ENCODE results near the gene KCP. TPM values are rescaled to one million over a fixed set of nuclear protein-coding genes. Genes with fewer than 3 reads are reported as not detected.

KCP gene
- total RNA-seq, 1 experiment from 2014 or later: 1.6 TPM

DNA sequence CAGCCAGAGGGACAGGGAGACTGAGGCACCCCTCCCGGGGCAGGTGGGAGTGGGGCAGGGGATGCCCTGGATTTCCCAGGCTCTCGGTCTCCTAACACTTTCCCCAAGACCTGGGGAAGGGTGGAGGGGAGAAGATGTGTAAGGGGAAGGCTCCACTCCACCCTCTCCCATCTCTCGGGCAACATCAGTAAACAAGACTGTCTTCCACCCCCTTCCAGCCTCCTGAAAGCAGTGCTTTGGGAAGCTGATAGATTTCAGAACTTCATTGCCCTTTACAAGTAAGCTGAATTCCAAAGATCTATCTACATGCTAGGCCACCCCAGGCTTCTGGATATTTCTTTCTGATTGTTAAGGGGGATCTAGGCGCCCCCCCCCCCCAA lies 76.6 kb downstream of the KCP start:
- intact Hi-C loops (cut with micrococcal nuclease): no loop called here
- no peak for ATAC-seq
- no peaks in the 10 kb centered on the region for H4K20me1 ChIP-seq (ENCODE audit: insufficient read depth)
- no peak for DNase-seq (ENCODE audit: low read depth, low spot score)
- H3K4me3 ChIP-seq (replicated peaks in 1 of 2; ENCODE audit: low read depth in 1 of 2, low read length in 2 of 2): no peak overlapping the region
- H3K4me1 ChIP-seq (ENCODE audit: control insufficient read depth in 1 of 2, insufficient read depth in 2 of 2, low read length in 2 of 2): peaks cover 11 to 47% of the 10 kb centered on the region in 2 experiments
- H2AFZ ChIP-seq (ENCODE audit: low read depth, low read length, poor library complexity, severe bottlenecking): no peak overlapping the region
- H3K4me2 ChIP-seq (ENCODE audit: low read length): no peak overlapping the region
- ChIA-PET CTCF (no interaction called here), POLR2A (no interaction called here), RAD21 (ENCODE audit: low non-redundant PET in 1 of 2, low total read pairs in 2 of 2, uncharacterized antibody in 2 of 2, unreplicated experiment in 2 of 2) (no interaction called here)
- H3K9me2 ChIP-seq (ENCODE audit: insufficient read depth): no peaks in the 10 kb centered on the region
- TF ChIP-seq, protein P1, sequence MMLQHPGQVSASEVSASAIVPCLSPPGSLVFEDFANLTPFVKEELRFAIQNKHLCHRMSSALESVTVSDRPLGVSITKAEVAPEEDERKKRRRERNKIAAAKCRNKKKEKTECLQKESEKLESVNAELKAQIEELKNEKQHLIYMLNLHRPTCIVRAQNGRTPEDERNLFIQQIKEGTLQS (IDR thresholded peaks at IDR 0.05): no peak
- TF ChIP-seq POLR2A (IDR thresholded peaks at IDR 0.05; ENCODE audit: borderline replicate concordance, extremely low read depth, insufficient read depth, insufficient read length) (no peak), SP1 (IDR thresholded peaks at IDR 0.05; ENCODE audit: low read depth) (no peak), SIN3A (IDR thresholded peaks at IDR 0.05; ENCODE audit: low read depth) (no peak), EGR1 (IDR thresholded peaks at IDR 0.05; ENCODE audit: low read depth) (no peak), POLR2AphosphoS5 (IDR thresholded peaks at IDR 0.05; ENCODE audit: low read depth, low read length) (no peak), CBX3 (IDR thresholded peaks at IDR 0.05; ENCODE audit: low read depth) (no peak), RAD21 (IDR thresholded peaks at IDR 0.05; ENCODE audit: low read depth) (no peak), EZH2phosphoT487 (IDR thresholded peaks at IDR 0.05; ENCODE audit: borderline replicate concordance) (no peak), ZNF274 (IDR thresholded peaks at IDR 0.05; ENCODE audit: low read depth, low read length) (no peak), JUND (IDR thresholded peaks at IDR 0.05) (no peak), TCF7L2 (IDR thresholded peaks at IDR 0.05; ENCODE audit: borderline replicate concordance, extremely low read depth, insufficient read depth, insufficient read length) (no peak), ZFX (IDR thresholded peaks at IDR 0.05) (no peak), CEBPB (IDR thresholded peaks at IDR 0.05; ENCODE audit: low read depth) (no peak), YY1 (IDR thresholded peaks at IDR 0.05; ENCODE audit: extremely low read depth, insufficient replicate concordance, low read depth, low read length) (no peak)
- TF ChIP-seq, protein P2, sequence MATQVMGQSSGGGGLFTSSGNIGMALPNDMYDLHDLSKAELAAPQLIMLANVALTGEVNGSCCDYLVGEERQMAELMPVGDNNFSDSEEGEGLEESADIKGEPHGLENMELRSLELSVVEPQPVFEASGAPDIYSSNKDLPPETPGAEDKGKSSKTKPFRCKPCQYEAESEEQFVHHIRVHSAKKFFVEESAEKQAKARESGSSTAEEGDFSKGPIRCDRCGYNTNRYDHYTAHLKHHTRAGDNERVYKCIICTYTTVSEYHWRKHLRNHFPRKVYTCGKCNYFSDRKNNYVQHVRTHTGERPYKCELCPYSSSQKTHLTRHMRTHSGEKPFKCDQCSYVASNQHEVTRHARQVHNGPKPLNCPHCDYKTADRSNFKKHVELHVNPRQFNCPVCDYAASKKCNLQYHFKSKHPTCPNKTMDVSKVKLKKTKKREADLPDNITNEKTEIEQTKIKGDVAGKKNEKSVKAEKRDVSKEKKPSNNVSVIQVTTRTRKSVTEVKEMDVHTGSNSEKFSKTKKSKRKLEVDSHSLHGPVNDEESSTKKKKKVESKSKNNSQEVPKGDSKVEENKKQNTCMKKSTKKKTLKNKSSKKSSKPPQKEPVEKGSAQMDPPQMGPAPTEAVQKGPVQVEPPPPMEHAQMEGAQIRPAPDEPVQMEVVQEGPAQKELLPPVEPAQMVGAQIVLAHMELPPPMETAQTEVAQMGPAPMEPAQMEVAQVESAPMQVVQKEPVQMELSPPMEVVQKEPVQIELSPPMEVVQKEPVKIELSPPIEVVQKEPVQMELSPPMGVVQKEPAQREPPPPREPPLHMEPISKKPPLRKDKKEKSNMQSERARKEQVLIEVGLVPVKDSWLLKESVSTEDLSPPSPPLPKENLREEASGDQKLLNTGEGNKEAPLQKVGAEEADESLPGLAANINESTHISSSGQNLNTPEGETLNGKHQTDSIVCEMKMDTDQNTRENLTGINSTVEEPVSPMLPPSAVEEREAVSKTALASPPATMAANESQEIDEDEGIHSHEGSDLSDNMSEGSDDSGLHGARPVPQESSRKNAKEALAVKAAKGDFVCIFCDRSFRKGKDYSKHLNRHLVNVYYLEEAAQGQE (IDR thresholded peaks at IDR 0.05; ENCODE audit: low read depth): no peak
- H3K36me3 ChIP-seq (ENCODE audit: control insufficient read depth in 1 of 2, insufficient read depth in 2 of 2, low read length in 2 of 2): peaks cover 0 to 8% of the 10 kb centered on the region in 2 experiments; a peak in 1 of 4 replicates
- H3K79me2 ChIP-seq (ENCODE audit: insufficient read depth, low read length): peaks cover 18% of the 10 kb centered on the region; the same call in 1 of the 2 replicates
- H3K27ac ChIP-seq (ENCODE audit: low read depth, low read length): no peak overlapping the region
- BruUV-seq (replicated peaks): no TSS peak
- H3K9ac ChIP-seq (ENCODE audit: low read length): no peak overlapping the region
- H3K27me3 ChIP-seq (ENCODE audit: insufficient read depth, low read length): no peaks in the 10 kb centered on the region
- H3K9me3 ChIP-seq (ENCODE audit: control insufficient read depth in 1 of 2, insufficient read depth in 1 of 2, low read depth in 1 of 2, low read length in 2 of 2): no peaks in the 10 kb centered on the region

Data from HCT116 (cell line).